Bronchial epithelial cell (primary cell): ENCODE measurements around the gene RAB43. TPM values are rescaled to one million over a fixed set of nuclear protein-coding genes. Genes with fewer than 3 reads are reported as not detected.
"Not testable (repeated sequence)": the region's sequence is repeated elsewhere in the genome, so short reads cannot be mapped to it uniquely, and the experiment has no call there.

ENCODE experiments used
- DNase-seq: peaks from one replicate; pipeline ENCODE4 v3.0.0-alpha.2; 2010; ENCODE audit warnings: low read depth
- FAIRE-seq: peaks from 2 replicates; lab custom pipeline; 2011; peaks lifted over from hg19 to GRCh38; lab: Jason Lieb, UNC
- H3K27me3 ChIP-seq: 2 replicates; pipeline ENCODE4 v1.5.1; 2011; ENCODE audit warnings: low read length; ENCODE audit not compliant: control insufficient read depth, insufficient read depth
- H3K36me3 ChIP-seq: 2 replicates; pipeline ENCODE4 v1.5.1; 2011; ENCODE audit warnings: low read length; ENCODE audit not compliant: control insufficient read depth, insufficient read depth
- H3K4me3 ChIP-seq: 2 replicates; pipeline ENCODE4 v1.5.1; 2011; ENCODE audit warnings: mild to moderate bottlenecking, low read depth, low read length, control low read depth
- total RNA-seq: library from RNA; depleted of rRNA; stranded (reverse); fragments of >200 nt; gene quantifications from 2 replicates; pipeline ENCODE4 v1.2.1, GENCODE V29; 2014
- TF ChIP-seq, protein P1 (sequence below): IDR thresholded peaks from 2 replicates; pipeline ENCODE4 v1.5.1; 2011; ENCODE audit warnings: mild to moderate bottlenecking, moderate library complexity, low read length, control low read depth, inconsistent platforms; ENCODE audit not compliant: insufficient read depth, severe bottlenecking

Gene RAB43
- total RNA-seq, 1 donor from 2014 or later: 15.0 TPM

- TF ChIP-seq, protein P1, sequence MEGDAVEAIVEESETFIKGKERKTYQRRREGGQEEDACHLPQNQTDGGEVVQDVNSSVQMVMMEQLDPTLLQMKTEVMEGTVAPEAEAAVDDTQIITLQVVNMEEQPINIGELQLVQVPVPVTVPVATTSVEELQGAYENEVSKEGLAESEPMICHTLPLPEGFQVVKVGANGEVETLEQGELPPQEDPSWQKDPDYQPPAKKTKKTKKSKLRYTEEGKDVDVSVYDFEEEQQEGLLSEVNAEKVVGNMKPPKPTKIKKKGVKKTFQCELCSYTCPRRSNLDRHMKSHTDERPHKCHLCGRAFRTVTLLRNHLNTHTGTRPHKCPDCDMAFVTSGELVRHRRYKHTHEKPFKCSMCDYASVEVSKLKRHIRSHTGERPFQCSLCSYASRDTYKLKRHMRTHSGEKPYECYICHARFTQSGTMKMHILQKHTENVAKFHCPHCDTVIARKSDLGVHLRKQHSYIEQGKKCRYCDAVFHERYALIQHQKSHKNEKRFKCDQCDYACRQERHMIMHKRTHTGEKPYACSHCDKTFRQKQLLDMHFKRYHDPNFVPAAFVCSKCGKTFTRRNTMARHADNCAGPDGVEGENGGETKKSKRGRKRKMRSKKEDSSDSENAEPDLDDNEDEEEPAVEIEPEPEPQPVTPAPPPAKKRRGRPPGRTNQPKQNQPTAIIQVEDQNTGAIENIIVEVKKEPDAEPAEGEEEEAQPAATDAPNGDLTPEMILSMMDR: no peak
- Histone ChIP-seq H3K27me3 (no peaks in the 10 kb centered on the region), H3K4me3 (no peak overlapping the region), H3K36me3 (no peaks in the 10 kb centered on the region)
- no peak for DNase-seq
- peak; percentile 79 for FAIRE-seq
Measured at GRCh38 chr3:129077222-129077621, 44.4 kb downstream of the RAB43 start.

DNA sequence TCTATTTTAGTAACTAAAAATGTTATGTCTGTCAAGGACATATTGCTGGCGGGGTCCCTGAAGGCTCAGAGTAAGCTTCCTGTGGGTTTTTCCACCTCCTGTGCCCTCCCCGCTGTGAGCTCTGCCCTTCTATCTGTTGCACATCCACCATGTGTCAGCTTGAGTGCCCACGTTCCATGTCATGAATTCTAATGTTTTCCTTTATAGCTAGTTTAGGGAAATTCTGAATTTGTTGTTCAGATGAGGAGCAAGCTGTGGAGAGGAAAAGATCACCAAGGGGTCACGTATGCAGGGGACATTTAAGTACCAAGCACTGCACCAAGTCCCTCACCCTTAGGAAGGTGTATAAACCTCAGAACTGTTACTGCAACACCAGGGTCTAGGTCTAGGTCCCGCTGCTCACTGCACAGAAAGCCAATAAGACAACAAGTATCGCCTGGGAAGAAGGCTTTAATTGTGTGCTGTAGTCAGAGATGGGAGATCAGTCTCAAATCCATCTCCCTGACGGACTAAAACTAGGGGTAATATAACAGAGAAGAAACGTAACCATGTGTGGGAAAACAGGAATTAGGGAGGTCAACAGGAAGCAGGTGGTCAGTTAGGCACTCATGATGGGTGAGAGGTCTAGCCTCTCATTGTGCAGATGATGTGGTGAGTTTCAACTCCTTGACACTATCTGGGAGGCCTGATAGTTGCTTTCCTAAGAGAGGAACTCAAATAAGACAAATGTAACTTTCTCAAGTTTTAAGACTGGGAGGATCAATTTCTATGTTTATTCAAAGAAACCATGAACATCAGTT, 51.3 kb downstream of the RAB43 start:
- Histone ChIP-seq H3K27me3 (no peaks in the 10 kb centered on the region), H3K4me3 (no peak overlapping the region), H3K36me3 (no peaks in the 10 kb centered on the region)
- FAIRE-seq: no peak
- TF ChIP-seq, protein P1: no peak
- DNase-seq: no peak

DNA sequence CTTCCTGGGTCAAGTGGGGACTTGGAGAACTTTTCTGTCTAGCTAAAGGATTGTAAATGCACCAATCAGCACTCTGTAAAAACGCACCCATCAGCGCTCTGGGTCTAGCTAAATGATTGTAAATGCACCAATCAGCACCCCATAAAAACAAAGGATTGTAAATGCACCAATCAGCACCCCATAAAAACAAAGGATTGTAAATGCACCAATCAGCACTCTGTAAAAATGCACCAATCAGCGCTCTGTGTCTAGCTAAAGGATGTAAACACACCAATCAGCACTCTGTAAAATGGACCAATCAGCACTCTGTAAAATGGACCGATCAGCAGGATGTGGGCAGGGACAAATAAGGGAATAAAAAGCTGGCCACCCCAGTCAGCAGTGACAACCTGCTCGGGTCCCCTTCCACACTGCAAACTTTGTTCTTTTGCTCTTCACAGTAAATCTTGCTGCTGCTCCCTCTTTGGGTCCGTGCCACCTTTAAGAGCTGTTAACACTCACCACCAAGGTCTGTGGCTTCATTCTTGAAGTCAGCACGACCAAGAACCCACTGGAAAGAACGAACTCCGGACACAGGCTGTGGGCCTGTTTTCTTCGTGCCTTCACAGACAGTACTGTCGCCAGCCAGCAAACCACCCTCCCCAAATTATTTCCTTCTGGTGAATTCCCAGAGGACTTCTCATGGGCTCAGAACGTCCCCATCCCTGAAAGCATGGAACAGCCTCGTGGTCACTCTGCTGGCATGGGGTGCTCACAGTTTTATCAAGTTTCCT, 52.1 kb downstream of the RAB43 start:
- not testable (repeated sequence) for FAIRE-seq

GRCh38 chr3:129068291-129068886, 53.2 kb downstream of the RAB43 start:
- Histone ChIP-seq H3K4me3 (peak overlapping the region; percentile 33), H3K27me3 (no peaks in the 10 kb centered on the region), H3K36me3 (no peaks in the 10 kb centered on the region)
- DNase-seq (no peak), FAIRE-seq (no peak)
- TF ChIP-seq, protein P1: no peak

More for the DNA sequence above, 52.1 kb downstream of the RAB43 start:
- H3K27me3 ChIP-seq, DNase-seq, H3K36me3 ChIP-seq, H3K4me3 ChIP-seq: not testable (repeated sequence)

GRCh38 chr3:129067719-129068118, 53.9 kb downstream of the RAB43 start:
- not testable (repeated sequence) for H3K4me3 ChIP-seq, H3K36me3 ChIP-seq, DNase-seq, FAIRE-seq, H3K27me3 ChIP-seq

- TF ChIP-seq, protein P1: no peak
- no peak for DNase-seq
- Histone ChIP-seq H3K36me3 (no peaks in the 10 kb centered on the region), H3K4me3 (no peak overlapping the region), H3K27me3 (no peaks in the 10 kb centered on the region)
- FAIRE-seq: no peak
Measured at GRCh38 chr3:129065720-129066073, 55.9 kb downstream of the RAB43 start.
